Measurements from ENCODE around the gene C2. TPM values are rescaled to one million over a fixed set of nuclear protein-coding genes. Genes with fewer than 3 reads are reported as not detected.
"Not testable (repeated sequence)": the region's sequence is repeated elsewhere in the genome, so short reads cannot be mapped to it uniquely, and the experiment has no call there.

Gene C2
- total RNA-seq, 1 experiment from 2014 or later, result 1.5 TPM

DNA sequence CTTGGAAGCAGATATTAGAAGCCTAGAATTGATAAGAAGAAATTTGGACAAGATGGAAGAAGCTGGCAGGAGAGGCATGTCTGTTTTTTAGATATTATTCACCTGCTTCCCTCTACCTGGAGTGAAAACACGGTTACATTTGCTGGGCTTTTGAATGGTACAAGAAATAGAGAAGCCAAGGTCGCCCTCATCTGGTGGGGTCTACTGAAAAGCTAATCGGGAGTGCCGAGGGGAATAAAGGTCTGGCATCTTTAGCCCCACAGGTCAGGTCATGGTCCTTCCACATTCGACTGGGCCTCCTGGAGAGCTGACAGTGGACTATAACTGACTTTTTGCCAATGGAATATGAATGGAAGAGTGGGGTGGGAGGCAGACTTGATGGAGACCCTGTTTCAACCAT is 4.6 kb upstream of the C2 start:
- DNase-seq (ENCODE audit: low read depth), result no peak

DNA sequence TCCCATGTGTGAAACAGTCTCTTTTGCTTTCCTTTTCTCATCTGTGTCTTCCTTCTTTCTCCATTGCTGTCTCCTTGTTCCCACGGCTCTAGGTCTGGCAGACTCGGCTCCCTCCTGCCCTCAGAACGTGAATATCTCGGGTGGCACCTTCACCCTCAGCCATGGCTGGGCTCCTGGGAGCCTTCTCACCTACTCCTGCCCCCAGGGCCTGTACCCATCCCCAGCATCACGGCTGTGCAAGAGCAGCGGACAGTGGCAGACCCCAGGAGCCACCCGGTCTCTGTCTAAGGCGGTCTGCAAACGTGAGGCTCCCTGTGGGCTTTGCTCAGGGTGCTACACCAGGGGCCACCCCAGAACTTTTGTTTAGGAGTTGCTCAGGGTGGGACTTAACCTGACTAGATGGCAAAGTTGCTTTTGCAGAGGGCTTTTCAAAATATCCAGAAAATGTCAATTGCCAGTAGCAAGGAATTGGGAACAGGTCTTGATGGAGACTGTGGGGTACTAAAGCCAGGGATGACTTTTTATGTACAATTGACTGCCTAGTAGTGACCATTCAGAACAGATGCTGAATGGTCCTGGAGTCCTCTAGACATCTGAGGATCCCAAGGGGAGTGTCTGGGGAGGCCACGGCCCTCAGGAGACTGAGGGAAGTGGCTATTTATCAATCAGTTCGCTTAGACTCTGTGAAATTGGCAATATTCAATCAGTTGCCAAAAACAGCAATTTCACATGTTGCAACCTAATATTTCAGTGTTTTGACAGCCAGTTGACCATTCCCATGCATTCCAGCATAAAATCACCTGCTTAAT is 550 bp downstream of the C2 start:
- no peak for DNase-seq (ENCODE audit: low read depth)

- no peak for DNase-seq (ENCODE audit: low read depth)
Observed at GRCh38 chr6:31928672-31928939, 1.1 kb downstream of the C2 start.

DNA sequence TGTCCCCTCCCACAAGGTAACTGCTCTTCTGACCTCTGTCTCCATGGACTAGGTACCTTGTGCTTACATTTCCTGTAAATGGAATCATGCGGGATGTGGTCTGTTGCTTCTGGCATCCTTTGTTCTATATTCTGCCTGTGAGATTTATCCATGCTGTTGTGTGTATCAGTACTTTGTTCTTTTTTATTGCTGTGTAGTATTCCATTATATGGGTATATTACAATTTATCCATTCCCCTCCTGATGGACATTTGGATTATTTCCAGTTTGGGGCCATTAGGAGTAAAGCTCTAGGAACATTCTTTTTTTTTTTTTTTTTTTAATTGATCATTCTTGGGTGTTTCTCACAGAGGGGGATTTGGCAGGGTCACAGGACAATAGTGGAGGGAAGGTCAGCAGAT is 3.4 kb downstream of the C2 start:
- DNase-seq (ENCODE audit: low read depth), result no peak

- DNase-seq (ENCODE audit: low read depth), result not testable (repeated sequence)
Observed at GRCh38 chr6:31932137-31932536, 4.6 kb downstream of the C2 start.

- no peak for DNase-seq (ENCODE audit: low read depth)
Observed at GRCh38 chr6:31933537-31933936, 6.0 kb downstream of the C2 start.

DNA sequence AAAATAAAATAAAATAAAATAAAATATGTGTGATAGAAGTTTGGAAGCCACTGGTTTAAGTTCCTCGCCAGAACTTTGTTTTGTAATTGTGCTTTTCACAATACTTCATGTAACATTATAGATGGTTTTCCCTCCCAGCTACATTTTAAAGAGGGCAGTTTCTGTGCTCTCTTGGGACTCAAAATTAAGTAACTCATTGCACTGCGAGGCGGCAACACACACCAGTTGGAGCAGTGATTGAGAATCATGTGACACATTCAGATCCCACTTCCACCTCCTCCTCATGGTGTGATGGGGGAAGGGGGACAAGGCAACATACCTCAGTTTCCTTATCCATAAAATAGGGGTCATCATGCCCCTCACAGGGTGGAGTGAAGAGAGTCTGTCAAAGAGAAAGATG is 7.5 kb downstream of the C2 start:
- DNase-seq (ENCODE audit: low read depth), result no peak

DNA sequence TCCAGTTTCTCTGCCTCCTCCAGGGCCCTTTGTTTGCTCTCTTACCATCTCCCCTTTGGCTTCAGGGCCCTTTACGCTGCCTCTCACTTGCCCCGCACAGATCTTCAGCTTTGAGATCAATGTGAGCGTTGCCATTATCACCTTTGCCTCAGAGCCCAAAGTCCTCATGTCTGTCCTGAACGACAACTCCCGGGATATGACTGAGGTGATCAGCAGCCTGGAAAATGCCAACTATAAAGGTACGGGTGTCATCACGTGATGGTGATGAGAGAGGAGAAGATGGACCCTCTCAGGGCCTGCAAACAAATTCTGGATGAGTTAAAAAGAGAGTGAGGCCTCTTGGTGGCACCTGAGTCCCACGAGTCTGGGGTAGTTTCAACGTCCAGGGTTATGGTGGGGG is 8.3 kb downstream of the C2 start:
- no peak for DNase-seq (ENCODE audit: low read depth)

DNA sequence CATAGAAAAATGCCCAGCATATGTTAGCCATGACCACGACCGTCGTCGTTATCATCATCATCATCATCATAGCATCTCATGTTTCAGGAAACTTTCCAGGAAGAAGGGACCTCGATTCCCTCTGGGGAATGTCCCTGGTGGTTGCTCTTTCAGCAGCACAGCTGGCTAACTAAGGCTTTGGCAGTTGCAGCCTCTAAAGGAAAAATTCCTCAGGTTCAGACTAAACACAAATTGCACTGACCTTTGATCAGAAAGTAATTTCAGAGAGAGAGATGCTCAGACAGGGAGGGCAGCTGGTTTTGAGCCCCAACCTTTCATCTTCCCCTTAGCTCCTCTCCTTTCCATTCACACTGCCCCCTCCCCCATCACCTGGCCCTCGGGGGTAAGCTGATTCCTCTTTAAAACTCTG is 12.7 kb downstream of the C2 start:
- peak; percentile 33 for DNase-seq (ENCODE audit: low read depth)

DNA sequence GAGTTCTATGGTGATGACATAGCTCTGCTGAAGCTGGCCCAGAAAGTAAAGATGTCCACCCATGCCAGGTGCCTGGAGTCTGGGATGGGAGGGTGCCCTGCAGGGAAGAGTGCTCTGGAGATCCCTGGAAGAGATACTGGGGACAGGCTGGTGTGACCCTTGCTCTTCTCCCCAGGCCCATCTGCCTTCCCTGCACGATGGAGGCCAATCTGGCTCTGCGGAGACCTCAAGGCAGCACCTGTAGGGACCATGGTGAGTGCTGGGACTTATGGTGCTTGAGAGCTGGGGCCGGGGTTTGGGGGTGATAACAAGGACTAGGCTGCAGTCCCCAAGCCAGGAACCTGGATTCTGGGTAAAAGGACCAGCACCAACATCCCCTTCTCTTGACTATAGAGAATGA is 16.2 kb downstream of the C2 start:
- DNase-seq (ENCODE audit: low read depth), result no peak

DNA sequence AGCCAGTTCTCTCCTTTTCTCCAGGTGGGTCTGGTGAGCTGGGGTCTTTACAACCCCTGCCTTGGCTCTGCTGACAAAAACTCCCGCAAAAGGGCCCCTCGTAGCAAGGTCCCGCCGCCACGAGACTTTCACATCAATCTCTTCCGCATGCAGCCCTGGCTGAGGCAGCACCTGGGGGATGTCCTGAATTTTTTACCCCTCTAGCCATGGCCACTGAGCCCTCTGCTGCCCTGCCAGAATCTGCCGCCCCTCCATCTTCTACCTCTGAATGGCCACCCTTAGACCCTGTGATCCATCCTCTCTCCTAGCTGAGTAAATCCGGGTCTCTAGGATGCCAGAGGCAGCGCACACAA is 17.6 kb downstream of the C2 start:
- DNase-seq (ENCODE audit: low read depth), result no peak

DNA sequence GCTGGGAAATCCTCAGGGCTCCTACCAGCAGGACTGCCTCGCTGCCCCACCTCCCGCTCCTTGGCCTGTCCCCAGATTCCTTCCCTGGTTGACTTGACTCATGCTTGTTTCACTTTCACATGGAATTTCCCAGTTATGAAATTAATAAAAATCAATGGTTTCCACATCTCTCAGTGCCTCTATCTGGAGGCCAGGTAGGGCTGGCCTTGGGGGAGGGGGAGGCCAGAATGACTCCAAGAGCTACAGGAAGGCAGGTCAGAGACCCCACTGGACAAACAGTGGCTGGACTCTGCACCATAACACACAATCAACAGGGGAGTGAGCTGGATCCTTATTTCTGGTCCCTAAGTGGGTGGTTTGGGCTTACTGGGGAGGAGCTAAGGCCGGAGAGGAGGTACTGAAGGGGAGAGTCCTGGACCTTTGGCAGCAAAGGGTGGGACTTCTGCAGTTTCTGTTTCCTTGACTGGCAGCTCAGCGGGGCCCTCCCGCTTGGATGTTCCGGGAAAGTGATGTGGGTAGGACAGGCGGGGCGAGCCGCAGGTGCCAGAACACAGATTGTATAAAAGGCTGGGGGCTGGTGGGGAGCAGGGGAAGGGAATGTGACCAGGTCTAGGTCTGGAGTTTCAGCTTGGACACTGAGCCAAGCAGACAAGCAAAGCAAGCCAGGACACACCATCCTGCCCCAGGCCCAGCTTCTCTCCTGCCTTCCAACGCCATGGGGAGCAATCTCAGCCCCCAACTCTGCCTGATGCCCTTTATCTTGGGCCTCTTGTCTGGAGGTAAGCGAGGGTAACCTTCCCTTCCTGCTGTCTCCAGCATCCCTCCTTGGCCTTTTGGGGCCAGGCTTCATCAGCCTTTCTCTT is 18.2 kb downstream of the C2 start, which contains the start of gene CFB:
Gene CFB, plus strand, starts transcription at position 589 of the 863 bp plus-strand sequence. Its CDS starts 127 bp downstream, at position 716.
- peak; percentile 92 for DNase-seq (ENCODE audit: low read depth)

- DNase-seq (ENCODE audit: low read depth), result no peak
Observed at GRCh38 chr6:31946370-31946885, 18.9 kb downstream of the C2 start.

GRCh38 chr6:31947070-31947675 is 19.7 kb downstream of the C2 start:
- DNase-seq (ENCODE audit: low read depth), result no peak

GRCh38 chr6:31947864-31948263 is 20.3 kb downstream of the C2 start:
- no peak for DNase-seq (ENCODE audit: low read depth)

- DNase-seq (ENCODE audit: low read depth), result no peak
Observed at GRCh38 chr6:31948306-31948705, 20.8 kb downstream of the C2 start.

- DNase-seq (ENCODE audit: low read depth), result peak; percentile 58
Observed at GRCh38 chr6:31948753-31949413, 21.4 kb downstream of the C2 start.

- no peak for DNase-seq (ENCODE audit: low read depth)
Observed at GRCh38 chr6:31949926-31950548, 22.5 kb downstream of the C2 start.

DNA sequence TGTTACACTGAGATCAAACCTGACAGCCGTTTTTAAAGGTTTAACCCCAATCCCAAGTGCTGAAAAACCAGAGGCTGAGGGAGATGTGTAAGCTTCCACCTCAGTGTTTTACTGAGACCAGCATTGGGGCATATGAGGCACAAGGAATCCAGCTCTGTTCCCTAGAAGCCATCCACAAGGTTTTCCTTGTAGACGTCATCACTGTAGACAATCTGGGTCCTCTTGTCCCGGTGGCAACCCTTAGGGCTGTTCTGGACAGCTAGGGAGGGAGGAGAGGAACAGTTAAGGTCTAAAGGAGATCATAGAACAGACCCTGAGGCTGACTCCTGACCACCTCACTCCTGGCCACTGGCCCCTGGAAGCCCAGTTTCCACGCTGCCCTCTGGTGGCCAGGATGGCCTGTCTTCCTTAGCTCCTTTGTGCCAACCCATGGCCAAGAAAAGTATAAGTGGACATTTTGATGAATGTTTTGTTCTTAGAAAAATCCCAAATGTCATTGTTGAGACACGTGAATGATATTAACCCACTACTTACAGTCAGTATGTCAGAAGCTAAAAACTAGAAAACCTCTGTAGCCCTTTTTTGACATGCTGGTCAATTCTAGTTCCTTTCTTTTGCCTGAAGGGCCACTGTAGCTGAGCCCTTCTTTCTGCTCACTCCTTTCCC is 24.8 kb downstream of the C2 start:
- DNase-seq (ENCODE audit: low read depth), result peak; percentile 68

GRCh38 chr6:31952890-31953289 is 25.4 kb downstream of the C2 start:
- no peak for DNase-seq (ENCODE audit: low read depth)

GRCh38 chr6:31954511-31954910 is 27.0 kb downstream of the C2 start:
- no peak for DNase-seq (ENCODE audit: low read depth)
